GM12865 (cell line): Measurements from ENCODE around the gene CARS2.

Experiments used
- DNase-seq: peaks from one replicate; pipeline ENCODE4 v3.0.0; 2010; ENCODE audit warnings: low read depth
- H3K4me3 ChIP-seq: 2 replicates; pipeline ENCODE4 v1.5.1; 2011; ENCODE audit warnings: mild to moderate bottlenecking, low read depth, low read length, control low read depth
- CTCF ChIP-seq: IDR thresholded peaks from 2 replicates; pipeline ENCODE4 v1.5.1; 2011; ENCODE audit warnings: low read length, control low read depth, low read depth, inconsistent platforms; ENCODE audit not compliant: insufficient read depth; ENCODE audit errors: missing control alignments

The CARS2 gene

GRCh38 chr13:110638257-110638656 is 67.7 kb downstream of the CARS2 start:
- no peak overlapping the region for H3K4me3 ChIP-seq
- no peak for TF ChIP-seq CTCF
- no peak for DNase-seq

GRCh38 chr13:110637747-110638146 is 68.2 kb downstream of the CARS2 start:
- no peak for DNase-seq
- no peak for TF ChIP-seq CTCF
- H3K4me3 ChIP-seq: no peak overlapping the region

GRCh38 chr13:110637275-110637674 is 68.6 kb downstream of the CARS2 start:
- TF ChIP-seq CTCF: no peak
- no peak overlapping the region for H3K4me3 ChIP-seq
- DNase-seq: no peak

GRCh38 chr13:110636701-110637201 is 69.2 kb downstream of the CARS2 start:
- no peak for TF ChIP-seq CTCF
- no peak overlapping the region for H3K4me3 ChIP-seq
- no peak for DNase-seq

GRCh38 chr13:110636053-110636475 is 69.9 kb downstream of the CARS2 start:
- TF ChIP-seq CTCF: no peak
- DNase-seq: no peak
- no peak overlapping the region for H3K4me3 ChIP-seq

GRCh38 chr13:110635405-110636002 is 70.4 kb downstream of the CARS2 start:
- no peak overlapping the region for H3K4me3 ChIP-seq
- no peak for TF ChIP-seq CTCF
- DNase-seq: no peak

GRCh38 chr13:110634558-110634957 is 71.4 kb downstream of the CARS2 start:
- H3K4me3 ChIP-seq: no peak overlapping the region
- DNase-seq: no peak
- no peak for TF ChIP-seq CTCF
